IPS-18a (cell line): ENCODE data around the gene SALL1.

ENCODE experiments used
- H3K27ac ChIP-seq: one replicate; pipeline ENCODE4 v1.5.1; 2013; ENCODE audit warnings: low read length
- H3K27me3 ChIP-seq: one replicate; pipeline ENCODE4 v1.6.1; 2013; ENCODE audit warnings: mild to moderate bottlenecking, low read length; ENCODE audit not compliant: control insufficient read depth, insufficient read depth
- H3K36me3 ChIP-seq: one replicate; pipeline ENCODE4 v1.6.1; 2013; ENCODE audit warnings: low read depth, low read length; ENCODE audit not compliant: control insufficient read depth
- H3K4me1 ChIP-seq: one replicate; pipeline ENCODE4 v1.6.1; 2013; ENCODE audit warnings: low read depth, low read length; ENCODE audit not compliant: control insufficient read depth
- H3K4me3 ChIP-seq: one replicate; pipeline ENCODE4 v1.5.1; 2013; ENCODE audit warnings: low read length
- H3K9ac ChIP-seq: one replicate; pipeline ENCODE4 v1.6.1; 2013; ENCODE audit warnings: mild to moderate bottlenecking, low read length, moderate library complexity
- H3K9me3 ChIP-seq: one replicate; pipeline ENCODE4 v1.6.1; 2013; ENCODE audit warnings: low read depth, low read length; ENCODE audit not compliant: control insufficient read depth

Gene SALL1

DNA sequence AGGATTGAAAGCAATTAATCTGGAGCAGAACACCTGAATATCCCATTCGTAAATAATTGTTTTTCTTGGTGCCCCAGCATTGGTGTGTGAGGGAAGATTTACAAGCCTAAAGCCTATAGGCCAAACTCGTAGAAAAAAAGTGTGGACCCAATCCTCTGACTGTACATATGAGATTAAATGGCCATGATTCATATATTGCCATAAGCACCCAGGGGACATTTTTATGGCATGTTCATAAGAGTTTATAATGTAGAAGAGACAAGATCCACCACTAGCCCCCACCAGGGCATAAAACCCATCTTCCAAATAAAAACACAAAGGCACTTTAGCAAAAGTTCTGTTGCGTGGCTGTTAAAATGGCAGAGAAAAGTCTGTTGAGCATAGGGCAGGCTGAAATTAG, 15.5 kb upstream of the SALL1 start:
- H3K4me1 ChIP-seq = peaks cover 6% of the 10 kb centered on the region
- no peaks in the 10 kb centered on the region for H3K9me3 ChIP-seq
- no peak overlapping the region for H3K9ac ChIP-seq
- H3K4me3 ChIP-seq = no peak overlapping the region
- no peaks in the 10 kb centered on the region for H3K36me3 ChIP-seq
- H3K27me3 ChIP-seq = no peaks in the 10 kb centered on the region
- H3K27ac ChIP-seq = no peak overlapping the region

GRCh38 chr16:51166091-51166490, 15.0 kb upstream of the SALL1 start:
- H3K9me3 ChIP-seq = no peaks in the 10 kb centered on the region
- H3K36me3 ChIP-seq = no peaks in the 10 kb centered on the region
- no peaks in the 10 kb centered on the region for H3K27me3 ChIP-seq

DNA sequence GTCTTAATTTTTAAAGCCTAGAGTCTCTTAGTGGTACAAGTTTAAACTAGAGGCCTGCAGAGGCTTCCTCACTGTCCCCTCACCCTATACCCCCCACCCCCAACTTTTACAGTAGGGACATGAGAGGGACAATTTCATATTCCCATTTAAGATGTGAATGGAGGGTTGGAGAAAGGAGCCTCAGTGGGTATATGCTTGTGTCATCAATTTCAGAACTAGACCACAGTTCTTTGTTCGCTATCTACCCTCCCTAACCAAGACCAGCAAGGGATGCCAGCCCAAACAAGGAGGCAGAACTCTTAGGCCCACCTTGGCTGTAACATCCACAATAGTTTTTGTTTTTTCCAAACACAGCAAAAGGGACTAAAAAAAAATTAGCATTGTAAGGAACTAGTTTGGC, 14.0 kb upstream of the SALL1 start:
- H3K9me3 ChIP-seq = no peaks in the 10 kb centered on the region
- H3K27ac ChIP-seq = no peak overlapping the region
- no peak overlapping the region for H3K4me3 ChIP-seq
- no peak overlapping the region for H3K9ac ChIP-seq
- peaks cover 6% of the 10 kb centered on the region for H3K4me1 ChIP-seq
- H3K36me3 ChIP-seq = no peaks in the 10 kb centered on the region
- no peaks in the 10 kb centered on the region for H3K27me3 ChIP-seq

More at GRCh38 chr16:51166091-51166490, 15.0 kb upstream of the SALL1 start:
- Histone ChIP-seq H3K9ac (no peak overlapping the region), H3K4me1 (peaks cover 6% of the 10 kb centered on the region), H3K27ac (no peak overlapping the region), H3K4me3 (no peak overlapping the region)

- no peak overlapping the region for H3K4me3 ChIP-seq
- H3K9ac ChIP-seq = no peak overlapping the region
- no peak overlapping the region for H3K27ac ChIP-seq
- H3K4me1 ChIP-seq = peaks cover 10% of the 10 kb centered on the region
- H3K27me3 ChIP-seq = no peaks in the 10 kb centered on the region
- no peaks in the 10 kb centered on the region for H3K36me3 ChIP-seq
- no peaks in the 10 kb centered on the region for H3K9me3 ChIP-seq
Measured at GRCh38 chr16:51164574-51164973, 13.5 kb upstream of the SALL1 start.

DNA sequence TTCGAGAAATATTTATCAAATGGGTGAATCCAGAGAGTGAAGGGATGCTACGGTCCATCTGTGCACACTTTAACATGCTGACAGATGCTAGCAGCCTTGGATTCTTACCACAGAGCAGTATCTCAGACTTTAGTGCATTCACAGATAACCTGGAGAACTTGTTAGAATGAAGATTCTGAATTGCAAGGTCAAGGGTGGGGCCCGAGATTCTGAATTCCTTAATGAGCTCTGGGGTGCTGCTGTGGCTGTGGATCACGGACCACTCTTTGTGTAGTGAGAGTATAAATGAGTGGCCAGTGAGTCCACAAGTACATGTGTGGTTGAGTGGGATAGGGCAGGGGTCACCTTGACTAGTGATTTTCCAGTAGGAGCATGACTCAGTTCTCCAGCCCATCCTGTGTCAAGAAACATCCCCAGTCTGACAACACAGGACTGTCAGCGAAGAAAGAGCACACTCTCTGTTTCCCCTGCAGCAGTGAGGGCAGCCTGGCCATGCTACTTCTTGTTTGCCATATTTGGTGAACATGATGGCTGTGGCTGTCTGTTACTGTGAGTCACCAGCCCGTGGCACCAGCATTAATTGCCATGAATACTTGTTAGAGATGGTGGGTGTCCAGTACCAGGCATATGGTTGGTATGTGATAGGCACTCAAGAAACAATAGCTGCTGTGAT, 13.0 kb upstream of the SALL1 start:
- no peaks in the 10 kb centered on the region for H3K36me3 ChIP-seq

GRCh38 chr16:51163366-51163765, 12.3 kb upstream of the SALL1 start:
- no peak overlapping the region for H3K27ac ChIP-seq

More for the DNA sequence above, 13.0 kb upstream of the SALL1 start:
- H3K9ac ChIP-seq = no peak overlapping the region
- H3K4me1 ChIP-seq = peaks cover 10% of the 10 kb centered on the region
- H3K9me3 ChIP-seq = no peaks in the 10 kb centered on the region
- H3K27ac ChIP-seq = no peak overlapping the region
- H3K27me3 ChIP-seq = no peaks in the 10 kb centered on the region
- H3K4me3 ChIP-seq = no peak overlapping the region

GRCh38 chr16:51161440-51162195, 10.5 kb upstream of the SALL1 start:
- Histone ChIP-seq H3K36me3 (no peaks in the 10 kb centered on the region), H3K4me1 (peaks cover 22% of the 10 kb centered on the region), H3K9me3 (no peaks in the 10 kb centered on the region), H3K4me3 (no peak overlapping the region), H3K27ac (no peak overlapping the region), H3K9ac (no peak overlapping the region), H3K27me3 (peaks cover 15% of the 10 kb centered on the region)

More at GRCh38 chr16:51163366-51163765, 12.3 kb upstream of the SALL1 start:
- H3K4me3 ChIP-seq = no peak overlapping the region
- H3K4me1 ChIP-seq = peaks cover 10% of the 10 kb centered on the region
- H3K9ac ChIP-seq = no peak overlapping the region
- no peaks in the 10 kb centered on the region for H3K9me3 ChIP-seq
- H3K36me3 ChIP-seq = no peaks in the 10 kb centered on the region
- H3K27me3 ChIP-seq = no peaks in the 10 kb centered on the region

DNA sequence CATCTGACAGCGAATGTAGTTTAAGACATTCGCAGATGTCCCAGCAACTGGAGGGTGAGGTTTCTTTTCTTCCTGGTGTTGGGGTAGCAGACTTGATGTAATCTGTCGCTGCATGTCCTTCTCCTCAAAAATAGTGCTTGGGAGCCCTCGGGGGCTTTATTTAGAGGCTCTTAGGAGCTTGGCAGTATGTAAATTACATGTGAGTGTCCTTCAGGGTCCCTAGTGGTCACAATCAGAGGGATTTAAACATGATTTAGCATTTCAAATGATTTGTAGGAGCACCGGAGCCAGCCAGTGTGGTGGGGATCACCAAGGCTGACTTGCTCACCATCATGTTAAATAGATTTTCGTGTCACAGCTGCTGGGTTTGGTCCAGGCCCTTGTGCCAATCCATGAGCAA, 8.8 kb upstream of the SALL1 start:
- H3K27me3 ChIP-seq = peaks cover 28% of the 10 kb centered on the region
- no peaks in the 10 kb centered on the region for H3K36me3 ChIP-seq
- no peak overlapping the region for H3K27ac ChIP-seq
- peaks cover 25% of the 10 kb centered on the region for H3K4me1 ChIP-seq
- H3K9me3 ChIP-seq = no peaks in the 10 kb centered on the region
- no peak overlapping the region for H3K9ac ChIP-seq
- no peak overlapping the region for H3K4me3 ChIP-seq

DNA sequence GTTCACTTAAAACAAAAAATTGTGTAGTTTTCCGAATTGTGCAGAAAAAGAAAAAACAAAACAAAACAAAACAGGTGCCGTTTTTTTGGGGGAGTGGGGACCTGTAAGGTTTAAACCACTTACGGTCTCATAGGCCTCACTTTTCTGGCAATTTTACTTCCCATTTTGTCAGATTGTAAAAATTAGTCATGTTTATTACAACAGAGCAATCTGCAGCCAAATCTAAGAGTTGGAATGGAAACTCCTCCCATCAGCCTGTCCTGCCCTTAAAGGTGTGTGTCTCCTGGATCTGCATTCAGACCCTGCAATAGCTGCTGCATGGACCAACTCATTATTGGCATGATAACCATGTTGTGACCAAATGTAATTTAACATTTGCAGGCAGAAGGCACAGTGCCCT, 8.2 kb upstream of the SALL1 start:
- Histone ChIP-seq H3K27ac (no peak overlapping the region), H3K9ac (no peak overlapping the region), H3K27me3 (peaks cover 30% of the 10 kb centered on the region), H3K4me1 (peaks cover 27% of the 10 kb centered on the region), H3K9me3 (no peaks in the 10 kb centered on the region), H3K4me3 (no peak overlapping the region), H3K36me3 (no peaks in the 10 kb centered on the region)

GRCh38 chr16:51157698-51158097, 6.6 kb upstream of the SALL1 start:
- H3K4me1 ChIP-seq = peaks cover 35% of the 10 kb centered on the region
- no peaks in the 10 kb centered on the region for H3K9me3 ChIP-seq
- no peak overlapping the region for H3K27ac ChIP-seq
- no peak overlapping the region for H3K4me3 ChIP-seq
- H3K27me3 ChIP-seq = peaks cover 41% of the 10 kb centered on the region
- H3K36me3 ChIP-seq = no peaks in the 10 kb centered on the region
- no peak overlapping the region for H3K9ac ChIP-seq

DNA sequence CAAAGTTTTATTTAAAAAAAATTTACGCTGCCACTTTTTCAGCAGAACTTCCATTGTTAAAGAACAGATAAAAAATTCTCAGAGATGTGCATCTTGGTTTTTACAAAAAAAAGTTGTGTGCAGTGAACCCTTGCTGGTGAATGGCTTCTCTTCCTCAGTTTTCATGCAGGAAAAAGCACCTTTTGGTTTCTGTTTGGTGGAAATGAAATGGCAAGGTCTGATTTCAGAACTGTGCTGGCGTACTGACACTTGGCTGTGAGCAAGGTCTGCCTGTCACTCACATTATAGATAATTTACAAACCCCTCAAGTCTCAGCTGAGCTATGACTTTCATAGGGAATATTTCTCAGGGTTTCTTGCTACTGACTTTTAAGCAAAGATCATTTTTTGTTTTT, 5.7 kb upstream of the SALL1 start:
- peaks cover 35% of the 10 kb centered on the region for H3K4me1 ChIP-seq
- H3K27ac ChIP-seq = no peak overlapping the region
- H3K27me3 ChIP-seq = peaks cover 41% of the 10 kb centered on the region
- H3K9me3 ChIP-seq = no peaks in the 10 kb centered on the region
- H3K36me3 ChIP-seq = no peaks in the 10 kb centered on the region
- no peak overlapping the region for H3K9ac ChIP-seq
- H3K4me3 ChIP-seq = peak overlapping the region; percentile 74
